ENCODE data around the gene WRAP73. TPM values are rescaled to one million over a fixed set of nuclear protein-coding genes. Genes with fewer than 3 reads are reported as not detected.

Gene WRAP73
- total RNA-seq, 1 donor from 2014 or later: 22.5 TPM

GRCh38 chr1:3606779-3607702 lies 42.9 kb downstream of the WRAP73 start:
- H3K36me3 ChIP-seq: no peaks in the 10 kb centered on the region
- H3K27me3 ChIP-seq (ENCODE audit: low read depth): peaks cover 22% of the 10 kb centered on the region
- H3K27ac ChIP-seq: no peak overlapping the region
- H3K9me3 ChIP-seq: no peaks in the 10 kb centered on the region
- H3K4me1 ChIP-seq: peaks cover 38% of the 10 kb centered on the region
- no peak for TF ChIP-seq CTCF (IDR thresholded peaks at IDR 0.05)
- intact Hi-C loops (cut with DNase I): no loop called here
- H3K4me3 ChIP-seq: no peak overlapping the region
- DNase-seq: no peak
- ATAC-seq: no peak

- no peaks in the 10 kb centered on the region for H3K9me3 ChIP-seq
- no peak for TF ChIP-seq CTCF (IDR thresholded peaks at IDR 0.05)
- H3K27ac ChIP-seq: no peak overlapping the region
- DNase-seq (no peak), ATAC-seq (no peak)
- intact Hi-C loops (cut with DNase I): no loop called here
- no peak overlapping the region for H3K4me3 ChIP-seq
- H3K27me3 ChIP-seq (ENCODE audit: low read depth): peaks cover 6% of the 10 kb centered on the region
- H3K4me1 ChIP-seq: peaks cover 26% of the 10 kb centered on the region
- H3K36me3 ChIP-seq: no peaks in the 10 kb centered on the region
These were observed 44.7 kb downstream of the WRAP73 start for GRCh38 chr1:3604997-3605823.

- DNase-seq (no peak), ATAC-seq (no peak)
- no peak for TF ChIP-seq CTCF (IDR thresholded peaks at IDR 0.05)
- H3K36me3 ChIP-seq: no peaks in the 10 kb centered on the region
- no peaks in the 10 kb centered on the region for H3K27me3 ChIP-seq (ENCODE audit: low read depth)
- H3K4me1 ChIP-seq: peaks cover 27% of the 10 kb centered on the region
- H3K9me3 ChIP-seq: no peaks in the 10 kb centered on the region
- no peak overlapping the region for H3K4me3 ChIP-seq
- intact Hi-C loops (cut with DNase I): no loop called here
- no peak overlapping the region for H3K27ac ChIP-seq
These were observed 45.4 kb downstream of the WRAP73 start for GRCh38 chr1:3604468-3604974.

GRCh38 chr1:3603571-3604467 lies 46.1 kb downstream of the WRAP73 start:
- Histone ChIP-seq H3K4me1 (peaks cover 27% of the 10 kb centered on the region), H3K4me3 (no peak overlapping the region), H3K36me3 (no peaks in the 10 kb centered on the region), H3K27ac (no peak overlapping the region), H3K9me3 (no peaks in the 10 kb centered on the region), H3K27me3 (ENCODE audit: low read depth) (no peaks in the 10 kb centered on the region)
- ATAC-seq: no peak
- DNase-seq: no peak
- intact Hi-C loops (cut with DNase I): no loop called here
- no peak for TF ChIP-seq CTCF (IDR thresholded peaks at IDR 0.05)

- Histone ChIP-seq H3K27me3 (ENCODE audit: low read depth) (no peaks in the 10 kb centered on the region), H3K36me3 (no peaks in the 10 kb centered on the region), H3K9me3 (no peaks in the 10 kb centered on the region), H3K4me3 (no peak overlapping the region), H3K27ac (no peak overlapping the region), H3K4me1 (peaks cover 34% of the 10 kb centered on the region)
- intact Hi-C loops (cut with DNase I): no loop called here
- no peak for ATAC-seq
- TF ChIP-seq CTCF (IDR thresholded peaks at IDR 0.05): no peak
- no peak for DNase-seq
These were observed 46.7 kb downstream of the WRAP73 start for GRCh38 chr1:3603156-3603555.

All from lower lobe of right lung (tissue), 2 donors.